GM10266 (cell line): ENCODE results near the gene KRI1.
"Not testable (repeated sequence)": the region's sequence is repeated elsewhere in the genome, so short reads cannot be mapped to it uniquely, and the experiment has no call there.

Experiments used
- DNase-seq: peaks from one replicate; pipeline ENCODE4 v3.0.0; 2012; ENCODE audit errors: extremely low spot score
- TF ChIP-seq, protein P1 (sequence below): IDR thresholded peaks from 2 replicates; pipeline ENCODE4 v1.5.1; 2012; ENCODE audit warnings: mild to moderate bottlenecking, low read depth; ENCODE audit not compliant: control insufficient read depth, insufficient read depth; ENCODE audit errors: missing control alignments

The KRI1 gene

DNA sequence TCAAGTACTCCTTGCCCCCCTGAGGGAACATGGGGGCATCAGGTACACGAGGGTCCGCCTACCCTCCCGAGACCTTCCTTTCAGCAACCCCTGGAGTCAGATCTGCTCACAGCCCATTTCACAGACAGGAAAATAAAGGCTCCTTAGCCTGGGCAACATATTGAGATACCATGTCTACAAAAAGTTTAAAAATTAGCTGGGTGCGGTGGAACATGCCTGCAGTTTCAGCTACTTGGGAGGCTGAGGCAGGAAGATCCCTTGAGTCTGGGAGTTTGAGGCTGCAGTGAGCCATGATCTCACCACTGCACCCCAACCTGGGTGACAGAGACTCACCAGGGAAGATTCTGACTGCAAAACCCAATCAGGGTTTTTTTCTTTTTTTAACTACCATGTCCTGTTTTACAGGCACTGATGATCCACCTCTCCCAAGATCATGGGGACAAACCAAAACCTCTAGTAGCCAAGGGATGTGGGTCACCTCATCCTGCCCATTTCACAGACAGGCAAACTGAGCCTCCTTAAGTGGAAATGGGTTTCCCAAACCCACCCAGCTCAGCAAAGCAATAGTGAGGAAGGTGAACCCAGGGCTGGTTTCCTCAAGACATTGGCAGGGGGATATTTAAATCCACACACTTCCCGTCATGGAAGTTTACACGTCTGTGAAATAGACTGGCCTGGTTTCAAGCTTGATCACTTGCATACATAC, 9.4 kb upstream of the KRI1 start:
- TF ChIP-seq, protein P1, sequence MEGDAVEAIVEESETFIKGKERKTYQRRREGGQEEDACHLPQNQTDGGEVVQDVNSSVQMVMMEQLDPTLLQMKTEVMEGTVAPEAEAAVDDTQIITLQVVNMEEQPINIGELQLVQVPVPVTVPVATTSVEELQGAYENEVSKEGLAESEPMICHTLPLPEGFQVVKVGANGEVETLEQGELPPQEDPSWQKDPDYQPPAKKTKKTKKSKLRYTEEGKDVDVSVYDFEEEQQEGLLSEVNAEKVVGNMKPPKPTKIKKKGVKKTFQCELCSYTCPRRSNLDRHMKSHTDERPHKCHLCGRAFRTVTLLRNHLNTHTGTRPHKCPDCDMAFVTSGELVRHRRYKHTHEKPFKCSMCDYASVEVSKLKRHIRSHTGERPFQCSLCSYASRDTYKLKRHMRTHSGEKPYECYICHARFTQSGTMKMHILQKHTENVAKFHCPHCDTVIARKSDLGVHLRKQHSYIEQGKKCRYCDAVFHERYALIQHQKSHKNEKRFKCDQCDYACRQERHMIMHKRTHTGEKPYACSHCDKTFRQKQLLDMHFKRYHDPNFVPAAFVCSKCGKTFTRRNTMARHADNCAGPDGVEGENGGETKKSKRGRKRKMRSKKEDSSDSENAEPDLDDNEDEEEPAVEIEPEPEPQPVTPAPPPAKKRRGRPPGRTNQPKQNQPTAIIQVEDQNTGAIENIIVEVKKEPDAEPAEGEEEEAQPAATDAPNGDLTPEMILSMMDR = no peak
- no peak for DNase-seq

DNA sequence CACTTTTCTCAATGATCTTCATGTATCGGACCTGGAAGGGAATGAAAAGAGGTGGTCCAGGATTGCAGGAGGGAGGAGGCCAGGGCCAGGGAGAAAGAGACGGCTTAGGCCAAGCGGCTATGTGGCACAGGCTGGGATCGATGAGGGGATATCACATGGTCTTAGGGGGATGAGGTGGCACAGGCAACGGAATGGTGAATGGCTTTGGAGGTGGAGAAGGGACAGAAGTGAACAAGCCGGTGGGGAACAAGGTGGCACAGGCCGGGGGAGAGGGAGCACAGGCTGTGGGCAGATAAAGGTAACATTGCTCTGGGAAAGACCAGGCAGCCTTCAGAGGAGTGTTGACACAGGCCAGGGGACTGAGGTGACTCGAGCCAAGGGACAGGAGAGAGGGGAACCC, 8.7 kb upstream of the KRI1 start:
- TF ChIP-seq, protein P1 = no peak
- DNase-seq = no peak

DNA sequence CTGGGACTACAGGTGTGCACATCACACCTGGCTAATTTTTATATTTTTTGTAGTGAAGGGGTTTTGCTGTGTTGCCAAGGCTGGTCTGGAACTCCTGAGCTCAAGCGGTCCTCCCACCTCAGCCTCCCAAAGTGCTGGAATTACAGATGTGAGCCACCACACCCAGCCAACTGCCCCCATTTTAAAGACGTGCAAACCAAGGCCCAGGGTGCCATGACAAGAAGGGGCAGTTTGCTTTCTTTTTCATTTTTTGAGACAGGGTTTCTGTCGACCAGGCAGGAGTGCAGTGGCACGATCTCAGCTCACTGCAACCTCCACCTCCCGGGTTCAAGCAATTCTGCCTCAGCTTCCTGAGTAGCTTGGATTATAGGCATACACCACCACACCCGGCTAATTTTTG, 8.0 kb upstream of the KRI1 start:
- not testable (repeated sequence) for DNase-seq

DNA sequence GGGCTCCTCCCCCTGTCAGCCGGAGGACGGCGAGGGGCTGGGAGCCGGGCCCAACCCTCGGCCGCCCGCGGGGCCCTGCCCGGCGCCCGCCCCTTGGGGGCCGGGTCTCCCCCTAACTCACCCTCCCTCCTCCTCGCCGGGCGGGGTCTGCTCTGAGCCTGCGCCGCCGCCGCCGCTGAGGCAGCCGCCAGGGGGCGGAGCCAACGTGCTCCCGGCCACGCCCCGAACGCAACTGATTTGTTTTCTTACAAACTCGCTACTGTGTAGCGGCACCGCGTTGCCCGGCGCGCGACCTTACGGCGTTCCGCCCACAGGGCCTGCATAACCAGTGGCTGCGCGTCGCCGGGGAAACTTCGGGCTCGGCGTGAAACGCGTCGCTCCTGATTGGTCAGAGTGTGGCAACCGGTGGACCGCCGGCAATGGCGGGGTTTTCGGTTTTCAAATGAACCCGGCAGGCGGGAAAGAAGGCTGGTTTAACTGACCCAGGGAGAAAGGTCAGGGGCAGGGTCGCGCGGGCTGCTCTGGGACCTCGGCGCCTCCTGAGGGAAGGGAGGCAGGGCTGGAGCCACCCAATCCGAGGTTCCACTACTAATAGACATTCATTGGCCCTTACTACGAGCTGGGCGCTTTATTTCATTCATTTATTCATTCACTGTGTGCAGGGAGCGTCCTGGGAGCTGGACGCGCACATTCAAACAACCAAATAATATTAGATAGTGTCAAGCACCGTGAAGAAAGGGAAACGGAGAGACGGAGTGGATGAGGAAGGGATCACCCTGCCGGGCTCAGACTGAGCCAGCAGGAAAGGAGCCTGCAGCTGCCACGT, 3.2 kb upstream of the KRI1 start, which contains the start of gene CDKN2D:
TSS of gene CDKN2D (minus strand) at position 154 of the 826 bp plus-strand sequence. CDS start 326 bp downstream, outside the sequence.
- TF ChIP-seq, protein P1 = peak; percentile 20

DNA sequence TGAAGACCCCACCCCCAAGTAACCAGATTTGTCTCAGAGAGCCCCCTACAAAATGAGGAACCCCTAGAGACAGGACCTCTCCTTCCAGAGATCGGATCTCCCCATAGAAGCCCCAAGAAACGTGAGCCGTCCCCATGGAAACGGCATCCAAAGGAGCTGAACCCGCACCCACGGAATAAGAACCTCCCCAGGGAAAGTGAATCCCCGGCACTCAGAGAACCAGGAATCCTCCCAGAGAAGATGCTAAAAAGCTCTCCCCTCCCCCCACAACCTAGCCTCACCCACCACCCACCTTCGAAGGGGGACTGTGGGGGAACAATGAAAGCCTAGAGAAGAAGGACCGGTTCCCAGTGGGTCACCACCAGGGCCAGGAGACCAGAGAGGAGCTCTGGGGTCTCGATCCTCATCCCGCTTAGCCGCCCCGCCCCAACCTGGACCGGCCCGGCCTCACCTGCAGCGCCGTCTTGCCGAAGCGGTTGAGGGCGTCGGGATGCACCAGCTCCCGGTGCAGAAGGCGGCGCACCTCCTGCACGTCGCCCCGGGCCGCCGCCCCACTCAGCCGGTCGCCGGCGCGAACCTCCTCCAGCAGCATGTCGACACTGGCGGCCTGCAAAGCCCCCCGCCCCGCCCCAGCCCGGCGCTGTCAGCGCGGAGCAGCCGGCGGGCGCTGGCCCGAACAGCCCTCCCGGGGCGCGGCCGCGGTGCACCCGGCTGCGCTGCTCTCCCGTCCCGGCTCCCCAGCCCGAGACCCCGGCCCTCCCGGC, 2.4 kb upstream of the KRI1 start:
- DNase-seq = no peak
- TF ChIP-seq, protein P1 = no peak

More for the DNA sequence above, 3.2 kb upstream of the KRI1 start, which contains the start of gene CDKN2D:
- peak; percentile 93 for DNase-seq

DNA sequence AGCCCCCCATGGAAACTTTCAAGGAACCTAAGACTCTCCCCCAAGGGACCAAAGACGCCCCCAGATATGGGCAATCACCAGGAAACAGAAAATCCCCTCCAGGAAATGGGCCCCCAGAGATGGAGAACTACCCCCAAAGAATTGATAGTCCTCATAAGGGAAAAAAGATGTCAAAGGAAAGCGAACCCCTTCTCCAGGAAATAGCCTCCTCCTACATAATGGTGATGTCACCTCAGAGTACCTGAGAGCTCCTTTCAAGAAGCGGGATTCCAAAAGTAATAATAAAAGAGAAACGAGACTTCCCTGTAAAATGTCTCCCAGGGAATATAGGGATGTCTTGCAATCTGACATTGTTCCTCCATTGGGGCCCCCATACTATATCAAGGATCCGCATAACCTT, 1.8 kb upstream of the KRI1 start:
- no peak for DNase-seq
- TF ChIP-seq, protein P1 = no peak

DNA sequence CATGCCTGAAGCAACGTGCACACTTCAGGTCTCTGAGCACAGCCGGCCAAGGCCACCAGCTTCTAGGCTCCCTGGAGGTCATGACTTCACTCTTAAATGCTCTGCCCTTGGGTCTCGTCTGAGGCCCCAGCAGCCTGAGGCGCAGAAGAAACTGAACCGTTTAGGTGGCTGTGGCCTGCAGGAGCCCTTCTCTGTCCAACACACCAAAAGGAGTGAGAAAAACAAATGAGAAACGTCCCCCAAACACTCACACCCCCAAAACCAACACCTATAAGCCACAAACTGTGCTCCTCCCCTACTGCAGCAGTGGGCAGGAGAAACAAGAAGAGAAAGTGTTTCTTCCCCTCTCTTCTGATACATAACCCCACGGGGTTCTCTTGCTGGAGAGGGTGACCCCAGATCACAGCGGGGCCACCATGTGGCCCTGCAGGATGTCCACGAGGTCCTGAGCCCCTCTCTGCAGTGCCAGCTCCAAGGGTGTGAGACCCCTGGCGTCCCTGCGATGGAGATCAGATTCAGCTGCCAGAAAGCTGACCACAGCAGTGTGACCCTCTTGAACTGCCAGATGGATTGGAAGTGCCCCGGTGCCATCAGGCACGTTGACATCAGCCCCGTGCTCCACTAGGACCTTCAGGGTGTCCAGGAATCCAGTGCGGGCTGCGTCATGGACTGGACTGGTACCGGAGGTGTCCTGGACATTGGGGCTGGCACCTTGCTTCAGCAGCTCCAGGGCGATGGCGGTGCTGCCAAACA, 1.0 kb upstream of the KRI1 start:
- DNase-seq = peak; percentile 80
- TF ChIP-seq, protein P1 = no peak
